Measurements from ENCODE around the gene RPP25L. TPM values are rescaled to one million over a fixed set of nuclear protein-coding genes. Genes with fewer than 3 reads are reported as not detected.

The RPP25L gene
- total RNA-seq, 2 donors from 2014 or later: 5.5 to 8.7 TPM

GRCh38 chr9:34592895-34593601 is 18.8 kb downstream of the RPP25L start:
- Histone ChIP-seq H3K4me3 (no peak overlapping the region), H3K27ac (peak overlapping the region; percentile 51 to 65), H3K27me3 (replicated peaks; ENCODE audit: insufficient read depth) (peaks cover 11% of the 10 kb centered on the region), H3K9me3 (no peaks in the 10 kb centered on the region), H3K36me3 (no peaks in the 10 kb centered on the region), H3K4me1 (ENCODE audit: control insufficient read depth in 1 of 2, low read depth in 2 of 2) (peaks cover 25 to 59% of the 10 kb centered on the region in 2 donors)
- TF ChIP-seq, protein P1, sequence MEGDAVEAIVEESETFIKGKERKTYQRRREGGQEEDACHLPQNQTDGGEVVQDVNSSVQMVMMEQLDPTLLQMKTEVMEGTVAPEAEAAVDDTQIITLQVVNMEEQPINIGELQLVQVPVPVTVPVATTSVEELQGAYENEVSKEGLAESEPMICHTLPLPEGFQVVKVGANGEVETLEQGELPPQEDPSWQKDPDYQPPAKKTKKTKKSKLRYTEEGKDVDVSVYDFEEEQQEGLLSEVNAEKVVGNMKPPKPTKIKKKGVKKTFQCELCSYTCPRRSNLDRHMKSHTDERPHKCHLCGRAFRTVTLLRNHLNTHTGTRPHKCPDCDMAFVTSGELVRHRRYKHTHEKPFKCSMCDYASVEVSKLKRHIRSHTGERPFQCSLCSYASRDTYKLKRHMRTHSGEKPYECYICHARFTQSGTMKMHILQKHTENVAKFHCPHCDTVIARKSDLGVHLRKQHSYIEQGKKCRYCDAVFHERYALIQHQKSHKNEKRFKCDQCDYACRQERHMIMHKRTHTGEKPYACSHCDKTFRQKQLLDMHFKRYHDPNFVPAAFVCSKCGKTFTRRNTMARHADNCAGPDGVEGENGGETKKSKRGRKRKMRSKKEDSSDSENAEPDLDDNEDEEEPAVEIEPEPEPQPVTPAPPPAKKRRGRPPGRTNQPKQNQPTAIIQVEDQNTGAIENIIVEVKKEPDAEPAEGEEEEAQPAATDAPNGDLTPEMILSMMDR (IDR thresholded peaks at IDR 0.05): no peak
- DNase-seq (ENCODE audit: low spot score) (peak; percentile 44), ATAC-seq (ENCODE audit: insufficient number of reproducible peaks, low FRiP score, low read depth) (no peak)

GRCh38 chr9:34591917-34592866 is 19.7 kb downstream of the RPP25L start:
- H3K4me3 ChIP-seq: peak overlapping the region; percentile 69
- TF ChIP-seq, protein P1 (IDR thresholded peaks at IDR 0.05): no peak
- DNase-seq (ENCODE audit: low spot score): no peak
- no peak overlapping the region for H3K27ac ChIP-seq
- H3K4me1 ChIP-seq (ENCODE audit: control insufficient read depth in 1 of 2, low read depth in 2 of 2): peaks cover 25 to 59% of the 10 kb centered on the region in 2 donors
- H3K27me3 ChIP-seq (replicated peaks; ENCODE audit: insufficient read depth): peaks cover 16% of the 10 kb centered on the region
- H3K36me3 ChIP-seq: no peaks in the 10 kb centered on the region
- no peak for ATAC-seq (ENCODE audit: insufficient number of reproducible peaks, low FRiP score, low read depth)
- H3K9me3 ChIP-seq: no peaks in the 10 kb centered on the region

GRCh38 chr9:34591248-34591916 is 20.5 kb downstream of the RPP25L start:
- ATAC-seq (ENCODE audit: insufficient number of reproducible peaks, low FRiP score, low read depth) (no peak), DNase-seq (ENCODE audit: low spot score) (no peak)
- TF ChIP-seq, protein P1 (IDR thresholded peaks at IDR 0.05): peak; percentile 92
- Histone ChIP-seq H3K4me1 (ENCODE audit: control insufficient read depth in 1 of 2, low read depth in 2 of 2) (peaks cover 25 to 59% of the 10 kb centered on the region in 2 donors), H3K27me3 (replicated peaks; ENCODE audit: insufficient read depth) (peaks cover 16% of the 10 kb centered on the region), H3K36me3 (no peaks in the 10 kb centered on the region), H3K4me3 (peak overlapping the region; percentile 69), H3K27ac (no peak overlapping the region), H3K9me3 (no peaks in the 10 kb centered on the region)

GRCh38 chr9:34590381-34591247 is 21.3 kb downstream of the RPP25L start:
- no peaks in the 10 kb centered on the region for H3K9me3 ChIP-seq
- DNase-seq (ENCODE audit: low spot score) (no peak), ATAC-seq (ENCODE audit: insufficient number of reproducible peaks, low FRiP score, low read depth) (no peak)
- no peaks in the 10 kb centered on the region for H3K36me3 ChIP-seq
- peak overlapping the region; percentile 69 for H3K4me3 ChIP-seq
- H3K4me1 ChIP-seq (ENCODE audit: control insufficient read depth in 1 of 2, low read depth in 2 of 2): peaks cover 25 to 59% of the 10 kb centered on the region in 2 donors
- H3K27me3 ChIP-seq (replicated peaks; ENCODE audit: insufficient read depth): peaks cover 16% of the 10 kb centered on the region
- no peak overlapping the region for H3K27ac ChIP-seq
- TF ChIP-seq, protein P1 (IDR thresholded peaks at IDR 0.05): no peak

Measured in thoracic aorta (tissue), 2 donors.